HL-60 (cell line): ENCODE measurements around the gene KAT6B.

Source experiments
- GABPA ChIP-seq: IDR thresholded peaks from 2 replicates; pipeline ENCODE4 v1.6.1; 2012; ENCODE audit warnings: low read depth
- POLR2AphosphoS5 ChIP-seq: IDR thresholded peaks from 2 replicates; pipeline ENCODE4 v1.6.1; 2012; ENCODE audit warnings: low read depth
- SPI1 ChIP-seq: IDR thresholded peaks from 2 replicates; pipeline ENCODE4 v1.6.1; 2012; ENCODE audit warnings: low read depth, mild to moderate bottlenecking, borderline replicate concordance
- TF ChIP-seq, protein P1 (sequence below): IDR thresholded peaks from one replicate; pipeline ENCODE4 v1.5.1; 2011; ENCODE audit warnings: low read length, control low read depth, inconsistent platforms; ENCODE audit not compliant: insufficient read depth

DNA sequence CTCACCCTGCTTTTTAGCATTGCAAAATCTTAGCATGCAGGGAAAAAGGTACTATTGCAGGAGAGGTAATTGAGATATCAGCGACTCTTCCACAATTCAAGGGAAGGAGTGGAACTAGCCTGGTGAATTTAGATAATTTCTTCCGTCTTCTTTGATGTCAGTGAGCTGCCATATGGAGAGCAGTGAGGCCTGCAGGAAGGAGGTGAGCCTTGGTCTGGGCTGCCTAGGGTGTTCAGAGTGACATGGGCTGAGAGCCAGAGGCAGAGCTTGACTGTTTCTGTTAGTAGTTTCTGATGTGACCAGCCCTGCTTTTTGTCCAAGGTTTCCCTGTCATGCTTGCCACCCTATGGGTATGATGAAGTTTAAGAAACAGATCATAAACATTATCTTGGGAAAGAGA lies 28.6 kb downstream of the KAT6B start:
- TF ChIP-seq, protein P1, sequence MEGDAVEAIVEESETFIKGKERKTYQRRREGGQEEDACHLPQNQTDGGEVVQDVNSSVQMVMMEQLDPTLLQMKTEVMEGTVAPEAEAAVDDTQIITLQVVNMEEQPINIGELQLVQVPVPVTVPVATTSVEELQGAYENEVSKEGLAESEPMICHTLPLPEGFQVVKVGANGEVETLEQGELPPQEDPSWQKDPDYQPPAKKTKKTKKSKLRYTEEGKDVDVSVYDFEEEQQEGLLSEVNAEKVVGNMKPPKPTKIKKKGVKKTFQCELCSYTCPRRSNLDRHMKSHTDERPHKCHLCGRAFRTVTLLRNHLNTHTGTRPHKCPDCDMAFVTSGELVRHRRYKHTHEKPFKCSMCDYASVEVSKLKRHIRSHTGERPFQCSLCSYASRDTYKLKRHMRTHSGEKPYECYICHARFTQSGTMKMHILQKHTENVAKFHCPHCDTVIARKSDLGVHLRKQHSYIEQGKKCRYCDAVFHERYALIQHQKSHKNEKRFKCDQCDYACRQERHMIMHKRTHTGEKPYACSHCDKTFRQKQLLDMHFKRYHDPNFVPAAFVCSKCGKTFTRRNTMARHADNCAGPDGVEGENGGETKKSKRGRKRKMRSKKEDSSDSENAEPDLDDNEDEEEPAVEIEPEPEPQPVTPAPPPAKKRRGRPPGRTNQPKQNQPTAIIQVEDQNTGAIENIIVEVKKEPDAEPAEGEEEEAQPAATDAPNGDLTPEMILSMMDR, result no peak
- TF ChIP-seq GABPA (no peak), SPI1 (no peak), POLR2AphosphoS5 (no peak)
